ENCODE data around the gene SORCS1. TPM values are rescaled to one million over a fixed set of nuclear protein-coding genes. Genes with fewer than 3 reads are reported as not detected.
A peak's percentile ranks its signal among the peaks of the same experiment; 100 is the strongest.

The SORCS1 gene
- total RNA-seq, 4 donors from 2014 or later = 34.3 to 85.0 (median 49.3) TPM

GRCh38 chr10:106680061-106680460, 484.4 kb downstream of the SORCS1 start:
- 87 to 89% methylated on average over 2 of the region's 2 CpGs for WGBS, 2 donors
- H3K27me3 ChIP-seq = no peaks in the 10 kb centered on the region
- TF ChIP-seq EP300 (IDR thresholded peaks at IDR 0.05) = no peak
- TF ChIP-seq, protein P1, sequence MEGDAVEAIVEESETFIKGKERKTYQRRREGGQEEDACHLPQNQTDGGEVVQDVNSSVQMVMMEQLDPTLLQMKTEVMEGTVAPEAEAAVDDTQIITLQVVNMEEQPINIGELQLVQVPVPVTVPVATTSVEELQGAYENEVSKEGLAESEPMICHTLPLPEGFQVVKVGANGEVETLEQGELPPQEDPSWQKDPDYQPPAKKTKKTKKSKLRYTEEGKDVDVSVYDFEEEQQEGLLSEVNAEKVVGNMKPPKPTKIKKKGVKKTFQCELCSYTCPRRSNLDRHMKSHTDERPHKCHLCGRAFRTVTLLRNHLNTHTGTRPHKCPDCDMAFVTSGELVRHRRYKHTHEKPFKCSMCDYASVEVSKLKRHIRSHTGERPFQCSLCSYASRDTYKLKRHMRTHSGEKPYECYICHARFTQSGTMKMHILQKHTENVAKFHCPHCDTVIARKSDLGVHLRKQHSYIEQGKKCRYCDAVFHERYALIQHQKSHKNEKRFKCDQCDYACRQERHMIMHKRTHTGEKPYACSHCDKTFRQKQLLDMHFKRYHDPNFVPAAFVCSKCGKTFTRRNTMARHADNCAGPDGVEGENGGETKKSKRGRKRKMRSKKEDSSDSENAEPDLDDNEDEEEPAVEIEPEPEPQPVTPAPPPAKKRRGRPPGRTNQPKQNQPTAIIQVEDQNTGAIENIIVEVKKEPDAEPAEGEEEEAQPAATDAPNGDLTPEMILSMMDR (IDR thresholded peaks at IDR 0.05) = no peak
- TF ChIP-seq POLR2A (IDR thresholded peaks at IDR 0.05) = no peak
- no peak overlapping the region for H3K4me3 ChIP-seq
- no peak for DNase-seq (ENCODE audit: low spot score in 2 of 2)
- H3K27ac ChIP-seq = no peak overlapping the region
- peaks cover 0 to 12% (median 0%) of the 10 kb centered on the region in 3 donors for H3K36me3 ChIP-seq
- no peaks in the 10 kb centered on the region for H3K4me1 ChIP-seq
- H3K9me3 ChIP-seq = no peaks in the 10 kb centered on the region

- no peaks in the 10 kb centered on the region for H3K27me3 ChIP-seq
- no peak overlapping the region for H3K27ac ChIP-seq
- H3K4me3 ChIP-seq = no peak overlapping the region
- DNase-seq (ENCODE audit: low spot score in 2 of 2) = no peak
- H3K4me1 ChIP-seq = no peaks in the 10 kb centered on the region
- H3K36me3 ChIP-seq = peaks cover 0 to 12% (median 0%) of the 10 kb centered on the region in 3 donors
- H3K9me3 ChIP-seq = no peaks in the 10 kb centered on the region
- TF ChIP-seq POLR2A (IDR thresholded peaks at IDR 0.05) (no peak), EP300 (IDR thresholded peaks at IDR 0.05) (no peak)
- TF ChIP-seq, protein P1 (IDR thresholded peaks at IDR 0.05) = no peak
Observed at GRCh38 chr10:106679314-106679713, 485.2 kb downstream of the SORCS1 start.

DNA sequence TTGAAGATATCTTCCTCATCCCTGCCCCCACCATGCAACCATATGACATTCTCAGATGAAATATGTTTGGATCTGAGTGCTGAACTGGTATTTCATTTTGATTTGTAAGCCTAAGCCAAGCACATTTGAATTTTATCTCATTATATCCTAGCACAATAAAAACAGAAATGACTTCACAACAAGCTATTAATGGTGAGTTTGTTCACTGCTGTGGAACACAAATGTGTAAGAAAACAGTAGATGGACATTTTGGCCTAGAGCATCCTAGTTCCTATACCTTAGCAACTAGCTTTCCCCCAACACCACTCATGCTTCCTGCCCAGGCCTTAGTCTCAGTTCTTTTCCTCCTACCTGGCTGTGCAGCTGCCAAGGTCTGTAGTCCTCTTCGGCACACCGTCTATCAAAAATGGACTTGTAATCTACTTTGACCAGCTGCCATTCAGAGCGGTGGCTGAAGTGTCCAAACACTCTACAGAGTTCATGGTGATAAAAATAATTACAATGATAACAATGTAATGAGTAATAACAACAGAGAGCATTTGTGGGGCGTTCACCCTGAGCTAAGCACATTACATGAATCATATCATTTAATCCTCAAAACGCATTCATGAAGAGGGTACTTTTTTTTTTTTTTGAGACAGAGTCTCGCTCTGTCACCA, 491.9 kb downstream of the SORCS1 start:
- H3K27ac ChIP-seq = peak overlapping the region in 2 of 4 donors; percentile 4 to 12
- peaks cover 0 to 17% (median 0%) of the 10 kb centered on the region in 4 donors for H3K4me1 ChIP-seq
- no peak for DNase-seq (ENCODE audit: low spot score in 2 of 2)
- WGBS, 2 donors = 77 to 79% methylated on average over 6 of the region's 6 CpGs
- no peak for TF ChIP-seq EP300 (IDR thresholded peaks at IDR 0.05)
- no peak for TF ChIP-seq POLR2A (IDR thresholded peaks at IDR 0.05)
- TF ChIP-seq, protein P1 (IDR thresholded peaks at IDR 0.05) = no peak
- H3K27me3 ChIP-seq = no peaks in the 10 kb centered on the region
- H3K9me3 ChIP-seq = no peaks in the 10 kb centered on the region
- H3K36me3 ChIP-seq = peaks cover 0 to 12% (median 0%) of the 10 kb centered on the region in 3 donors
- H3K4me3 ChIP-seq = no peak overlapping the region

DNA sequence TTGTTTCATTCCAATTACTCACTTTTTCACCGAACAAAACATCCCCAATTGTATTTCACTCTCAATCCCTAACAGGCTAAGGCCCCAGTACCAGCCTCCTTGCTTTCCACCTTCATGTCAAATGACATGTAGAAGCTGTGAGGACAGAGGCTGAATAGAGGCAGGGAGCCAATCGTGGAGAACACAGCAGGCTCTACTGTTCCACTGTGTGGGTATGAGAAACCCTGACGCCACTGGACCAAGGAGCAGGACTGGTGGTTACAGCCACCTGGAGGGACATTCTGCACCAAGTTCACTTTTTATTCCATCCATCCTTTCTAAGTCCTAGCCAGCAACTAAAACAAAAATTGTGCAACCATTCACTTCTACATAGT, 502.8 kb downstream of the SORCS1 start:
- Histone ChIP-seq H3K4me1 (no peaks in the 10 kb centered on the region), H3K4me3 (no peak overlapping the region), H3K27me3 (no peaks in the 10 kb centered on the region), H3K9me3 (peaks cover 0 to 13% (median 0%) of the 10 kb centered on the region in 4 donors), H3K27ac (peak overlapping the region in 1 of 4 donors; percentile 9), H3K36me3 (peaks cover 0 to 20% (median 0%) of the 10 kb centered on the region in 3 donors)
- TF ChIP-seq, protein P1 (IDR thresholded peaks at IDR 0.05) = no peak
- TF ChIP-seq EP300 (IDR thresholded peaks at IDR 0.05) = no peak
- no peak for TF ChIP-seq POLR2A (IDR thresholded peaks at IDR 0.05)
- DNase-seq (ENCODE audit: low spot score in 2 of 2) = no peak
- 37 to 61% methylated on average over 3 of the region's 3 CpGs for WGBS, 2 donors

DNA sequence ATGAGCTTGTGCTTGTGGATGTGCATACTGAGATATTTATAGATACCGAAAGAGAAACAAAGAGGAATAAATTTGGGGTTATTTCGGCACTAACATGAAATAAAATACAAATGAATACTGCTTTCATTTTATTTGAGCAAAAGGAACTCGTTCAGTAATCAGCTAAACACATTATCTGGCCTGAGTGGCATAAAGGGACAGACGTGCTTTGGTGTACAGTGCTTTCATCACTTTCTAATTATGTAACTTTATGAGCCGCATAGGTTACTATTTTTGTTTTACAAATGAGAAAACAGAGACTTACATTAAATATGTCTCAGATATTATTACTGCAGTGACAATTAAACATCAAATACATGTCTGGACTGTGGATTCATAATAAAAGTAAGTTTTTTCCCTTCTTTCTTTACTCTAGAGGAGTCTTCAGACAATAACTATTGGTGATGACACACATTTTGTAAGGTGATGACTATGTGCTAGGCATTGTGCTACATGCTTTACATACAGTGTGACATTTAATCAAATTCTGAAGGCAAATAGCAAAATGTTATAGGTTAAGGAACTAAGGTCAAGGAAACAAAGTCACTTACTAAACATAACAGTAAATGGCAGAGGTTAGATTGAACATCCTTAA, 503.3 kb downstream of the SORCS1 start:
- Histone ChIP-seq H3K4me1 (no peaks in the 10 kb centered on the region), H3K4me3 (no peak overlapping the region), H3K27me3 (no peaks in the 10 kb centered on the region), H3K27ac (peak overlapping the region in 1 of 4 donors; percentile 9), H3K9me3 (peaks cover 0 to 13% (median 0%) of the 10 kb centered on the region in 4 donors), H3K36me3 (peaks cover 0 to 20% (median 0%) of the 10 kb centered on the region in 3 donors)
- TF ChIP-seq, protein P1 (IDR thresholded peaks at IDR 0.05) = no peak
- WGBS, 2 donors = 49 to 53% methylated on average over 5 of the region's 5 CpGs
- no peak for DNase-seq (ENCODE audit: low spot score in 2 of 2)

Data from tibial nerve (tissue), 4 donors.